ENCODE results near the gene C1orf21. TPM values are rescaled to one million over a fixed set of nuclear protein-coding genes. Genes with fewer than 3 reads are reported as not detected.

The C1orf21 gene
- total RNA-seq, 1 experiment from 2014 or later: 28.5 TPM

GRCh38 chr1:184404727-184405027 is 17.8 kb downstream of the C1orf21 start (continued):
- TF ChIP-seq, protein P1, sequence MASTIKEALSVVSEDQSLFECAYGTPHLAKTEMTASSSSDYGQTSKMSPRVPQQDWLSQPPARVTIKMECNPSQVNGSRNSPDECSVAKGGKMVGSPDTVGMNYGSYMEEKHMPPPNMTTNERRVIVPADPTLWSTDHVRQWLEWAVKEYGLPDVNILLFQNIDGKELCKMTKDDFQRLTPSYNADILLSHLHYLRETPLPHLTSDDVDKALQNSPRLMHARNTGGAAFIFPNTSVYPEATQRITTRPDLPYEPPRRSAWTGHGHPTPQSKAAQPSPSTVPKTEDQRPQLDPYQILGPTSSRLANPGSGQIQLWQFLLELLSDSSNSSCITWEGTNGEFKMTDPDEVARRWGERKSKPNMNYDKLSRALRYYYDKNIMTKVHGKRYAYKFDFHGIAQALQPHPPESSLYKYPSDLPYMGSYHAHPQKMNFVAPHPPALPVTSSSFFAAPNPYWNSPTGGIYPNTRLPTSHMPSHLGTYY (CRISPR knock-in tag; IDR thresholded peaks at IDR 0.05): no peak

GRCh38 chr1:184405094-184405800 is 18.4 kb downstream of the C1orf21 start:
- DNase-seq (ENCODE audit: low spot score): no peak
- Mint-ChIP-seq H3K4me1 (peaks cover 54% of the 10 kb centered on the region), H3K4me3 (no peak overlapping the region), H3K9me3 (no peaks in the 10 kb centered on the region), H3K27ac (0 out of 2 replicates have a peak overlapping the region, but pooled peaks have one; percentile 24), H3K36me3 (no peaks in the 10 kb centered on the region), H3K27me3 (ENCODE audit: low read depth) (no peaks in the 10 kb centered on the region)
- TF ChIP-seq, protein P2, sequence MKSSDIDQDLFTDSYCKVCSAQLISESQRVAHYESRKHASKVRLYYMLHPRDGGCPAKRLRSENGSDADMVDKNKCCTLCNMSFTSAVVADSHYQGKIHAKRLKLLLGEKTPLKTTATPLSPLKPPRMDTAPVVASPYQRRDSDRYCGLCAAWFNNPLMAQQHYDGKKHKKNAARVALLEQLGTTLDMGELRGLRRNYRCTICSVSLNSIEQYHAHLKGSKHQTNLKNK (CRISPR knock-in tag; IDR thresholded peaks at IDR 0.05): no peak
- TF ChIP-seq ZNF121 (CRISPR knock-in tag; IDR thresholded peaks at IDR 0.05): peak; percentile 79; the same call in 1 of the 2 replicates
- POLR2A ChIA-PET: no interaction called here
- CTCF ChIA-PET: interaction anchor here (1.6 kb wide), 1 partner anchor 259 kb away, joined by 4 read pairs; no protein-coding TSS in a partner anchor
- no peak for ATAC-seq

DNA sequence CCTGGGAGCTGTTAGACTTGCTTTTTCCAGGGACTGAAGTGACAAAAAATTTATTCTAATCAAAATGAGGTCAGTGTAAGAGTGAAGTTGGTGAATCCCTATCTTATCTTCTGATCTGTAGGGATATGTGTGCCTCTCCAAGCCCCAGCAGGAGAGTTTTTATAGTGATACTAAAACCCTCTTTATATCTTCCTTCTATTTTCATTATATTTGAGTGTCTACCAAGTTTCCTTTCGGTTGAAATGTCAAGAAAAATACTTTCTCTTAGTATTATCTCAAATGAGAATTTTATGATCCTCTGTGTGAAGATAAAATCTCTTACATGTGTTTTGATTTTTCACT is 18.9 kb downstream of the C1orf21 start:
- ChIA-PET CTCF (interaction anchor here (1.6 kb wide), 1 partner anchor 258 kb away, joined by 4 read pairs; no protein-coding TSS in a partner anchor), POLR2A (no interaction called here)
- no peaks in the 10 kb centered on the region for H3K36me3 Mint-ChIP-seq
- no peak for DNase-seq (ENCODE audit: low spot score)
- H3K27ac Mint-ChIP-seq: 0 out of 2 replicates have a peak overlapping the region, but pooled peaks have one; percentile 24
- no peak for ATAC-seq
- no peak overlapping the region for H3K4me3 Mint-ChIP-seq
- no peaks in the 10 kb centered on the region for H3K27me3 Mint-ChIP-seq (ENCODE audit: low read depth)
- H3K9me3 Mint-ChIP-seq: no peaks in the 10 kb centered on the region
- no peak for TF ChIP-seq CREB1 (CRISPR knock-in tag; IDR thresholded peaks at IDR 0.05)
- no peak for TF ChIP-seq CDX4 (CRISPR knock-in tag; IDR thresholded peaks at IDR 0.05; ENCODE audit: borderline replicate concordance)
- no peak for TF ChIP-seq ZBTB21 (CRISPR knock-in tag; IDR thresholded peaks at IDR 0.05; ENCODE audit: borderline replicate concordance)
- TF ChIP-seq, protein P3, sequence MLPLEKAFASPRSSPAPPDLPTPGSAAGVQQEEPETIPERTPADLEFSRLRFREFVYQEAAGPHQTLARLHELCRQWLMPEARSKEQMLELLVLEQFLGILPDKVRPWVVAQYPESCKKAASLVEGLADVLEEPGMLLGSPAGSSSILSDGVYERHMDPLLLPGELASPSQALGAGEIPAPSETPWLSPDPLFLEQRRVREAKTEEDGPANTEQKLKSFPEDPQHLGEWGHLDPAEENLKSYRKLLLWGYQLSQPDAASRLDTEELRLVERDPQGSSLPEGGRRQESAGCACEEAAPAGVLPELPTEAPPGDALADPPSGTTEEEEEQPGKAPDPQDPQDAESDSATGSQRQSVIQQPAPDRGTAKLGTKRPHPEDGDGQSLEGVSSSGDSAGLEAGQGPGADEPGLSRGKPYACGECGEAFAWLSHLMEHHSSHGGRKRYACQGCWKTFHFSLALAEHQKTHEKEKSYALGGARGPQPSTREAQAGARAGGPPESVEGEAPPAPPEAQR (CRISPR knock-in tag; IDR thresholded peaks at IDR 0.05): no peak
- no peak for TF ChIP-seq USF2 (CRISPR knock-in tag; IDR thresholded peaks at IDR 0.05)
- TF ChIP-seq RORB (CRISPR knock-in tag; IDR thresholded peaks at IDR 0.05): no peak
- TF ChIP-seq GABPB1 (CRISPR knock-in tag; IDR thresholded peaks at IDR 0.05): no peak
- no peak for TF ChIP-seq ZNF416 (CRISPR knock-in tag; IDR thresholded peaks at IDR 0.05)
- TF ChIP-seq, protein P4, sequence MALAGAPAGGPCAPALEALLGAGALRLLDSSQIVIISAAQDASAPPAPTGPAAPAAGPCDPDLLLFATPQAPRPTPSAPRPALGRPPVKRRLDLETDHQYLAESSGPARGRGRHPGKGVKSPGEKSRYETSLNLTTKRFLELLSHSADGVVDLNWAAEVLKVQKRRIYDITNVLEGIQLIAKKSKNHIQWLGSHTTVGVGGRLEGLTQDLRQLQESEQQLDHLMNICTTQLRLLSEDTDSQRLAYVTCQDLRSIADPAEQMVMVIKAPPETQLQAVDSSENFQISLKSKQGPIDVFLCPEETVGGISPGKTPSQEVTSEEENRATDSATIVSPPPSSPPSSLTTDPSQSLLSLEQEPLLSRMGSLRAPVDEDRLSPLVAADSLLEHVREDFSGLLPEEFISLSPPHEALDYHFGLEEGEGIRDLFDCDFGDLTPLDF (CRISPR knock-in tag; IDR thresholded peaks at IDR 0.05): no peak
- TF ChIP-seq, protein P5, sequence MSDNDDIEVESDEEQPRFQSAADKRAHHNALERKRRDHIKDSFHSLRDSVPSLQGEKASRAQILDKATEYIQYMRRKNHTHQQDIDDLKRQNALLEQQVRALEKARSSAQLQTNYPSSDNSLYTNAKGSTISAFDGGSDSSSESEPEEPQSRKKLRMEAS (CRISPR knock-in tag; IDR thresholded peaks at IDR 0.05): no peak
- no peak for TF ChIP-seq IRF1 (CRISPR knock-in tag; IDR thresholded peaks at IDR 0.05)
- TF ChIP-seq, protein P6, sequence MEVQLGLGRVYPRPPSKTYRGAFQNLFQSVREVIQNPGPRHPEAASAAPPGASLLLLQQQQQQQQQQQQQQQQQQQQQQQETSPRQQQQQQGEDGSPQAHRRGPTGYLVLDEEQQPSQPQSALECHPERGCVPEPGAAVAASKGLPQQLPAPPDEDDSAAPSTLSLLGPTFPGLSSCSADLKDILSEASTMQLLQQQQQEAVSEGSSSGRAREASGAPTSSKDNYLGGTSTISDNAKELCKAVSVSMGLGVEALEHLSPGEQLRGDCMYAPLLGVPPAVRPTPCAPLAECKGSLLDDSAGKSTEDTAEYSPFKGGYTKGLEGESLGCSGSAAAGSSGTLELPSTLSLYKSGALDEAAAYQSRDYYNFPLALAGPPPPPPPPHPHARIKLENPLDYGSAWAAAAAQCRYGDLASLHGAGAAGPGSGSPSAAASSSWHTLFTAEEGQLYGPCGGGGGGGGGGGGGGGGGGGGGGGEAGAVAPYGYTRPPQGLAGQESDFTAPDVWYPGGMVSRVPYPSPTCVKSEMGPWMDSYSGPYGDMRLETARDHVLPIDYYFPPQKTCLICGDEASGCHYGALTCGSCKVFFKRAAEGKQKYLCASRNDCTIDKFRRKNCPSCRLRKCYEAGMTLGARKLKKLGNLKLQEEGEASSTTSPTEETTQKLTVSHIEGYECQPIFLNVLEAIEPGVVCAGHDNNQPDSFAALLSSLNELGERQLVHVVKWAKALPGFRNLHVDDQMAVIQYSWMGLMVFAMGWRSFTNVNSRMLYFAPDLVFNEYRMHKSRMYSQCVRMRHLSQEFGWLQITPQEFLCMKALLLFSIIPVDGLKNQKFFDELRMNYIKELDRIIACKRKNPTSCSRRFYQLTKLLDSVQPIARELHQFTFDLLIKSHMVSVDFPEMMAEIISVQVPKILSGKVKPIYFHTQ (CRISPR knock-in tag; IDR thresholded peaks at IDR 0.05): no peak
- TF ChIP-seq ELF4 (CRISPR knock-in tag; IDR thresholded peaks at IDR 0.05; ENCODE audit: low read depth): no peak
- TF ChIP-seq ZNF138 (CRISPR knock-in tag; conservative IDR thresholded peaks at IDR 0.05): no peak
- TF ChIP-seq, protein P7, sequence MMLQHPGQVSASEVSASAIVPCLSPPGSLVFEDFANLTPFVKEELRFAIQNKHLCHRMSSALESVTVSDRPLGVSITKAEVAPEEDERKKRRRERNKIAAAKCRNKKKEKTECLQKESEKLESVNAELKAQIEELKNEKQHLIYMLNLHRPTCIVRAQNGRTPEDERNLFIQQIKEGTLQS (CRISPR knock-in tag; conservative IDR thresholded peaks at IDR 0.05): no peak
- TF ChIP-seq HMGA2 (CRISPR knock-in tag; IDR thresholded peaks at IDR 0.05): no peak
- TF ChIP-seq, protein P8, sequence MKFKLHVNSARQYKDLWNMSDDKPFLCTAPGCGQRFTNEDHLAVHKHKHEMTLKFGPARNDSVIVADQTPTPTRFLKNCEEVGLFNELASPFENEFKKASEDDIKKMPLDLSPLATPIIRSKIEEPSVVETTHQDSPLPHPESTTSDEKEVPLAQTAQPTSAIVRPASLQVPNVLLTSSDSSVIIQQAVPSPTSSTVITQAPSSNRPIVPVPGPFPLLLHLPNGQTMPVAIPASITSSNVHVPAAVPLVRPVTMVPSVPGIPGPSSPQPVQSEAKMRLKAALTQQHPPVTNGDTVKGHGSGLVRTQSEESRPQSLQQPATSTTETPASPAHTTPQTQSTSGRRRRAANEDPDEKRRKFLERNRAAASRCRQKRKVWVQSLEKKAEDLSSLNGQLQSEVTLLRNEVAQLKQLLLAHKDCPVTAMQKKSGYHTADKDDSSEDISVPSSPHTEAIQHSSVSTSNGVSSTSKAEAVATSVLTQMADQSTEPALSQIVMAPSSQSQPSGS (CRISPR knock-in tag; IDR thresholded peaks at IDR 0.05; ENCODE audit: borderline replicate concordance, low read depth): no peak
- peaks cover 54% of the 10 kb centered on the region for H3K4me1 Mint-ChIP-seq

Measured in WTC11 (cell line).